Measurements from ENCODE around the gene SLC30A3.

- TF ChIP-seq CTCF (conservative IDR thresholded peaks at IDR 0.05; ENCODE audit: low read depth, low read length) (no peak), EZH2 (IDR thresholded peaks at IDR 0.05; ENCODE audit: borderline replicate concordance, low read depth, low read length, poor library complexity, severe bottlenecking) (no peak)
Measured at GRCh38 chr2:27208486-27209050, 54.3 kb downstream of the SLC30A3 start.

Data from A673 (cell line).